ENCODE results near the gene TRIM5.
"Not testable (repeated sequence)": the region's sequence is repeated elsewhere in the genome, so short reads cannot be mapped to it uniquely, and the experiment has no call there.

The TRIM5 gene

GRCh38 chr11:5658318-5658717 is 26.6 kb downstream of the TRIM5 start:
- no peak overlapping the region for H3K4me3 ChIP-seq (ENCODE audit: low read depth, low read length)
- DNase-seq (ENCODE audit: low read depth), result no peak
- in situ Hi-C loops (cut with HindIII; ENCODE audit: low sequenced_read_pairs), result no loop called here
- no peak for TF ChIP-seq CTCF (IDR thresholded peaks at IDR 0.05; ENCODE audit: low read depth, low read length, missing control alignments)

- in situ Hi-C loops (cut with HindIII; ENCODE audit: low sequenced_read_pairs); DNase-seq (ENCODE audit: low read depth); H3K4me3 ChIP-seq (ENCODE audit: low read depth, low read length): not testable (repeated sequence)
These were observed 27.9 kb downstream of the TRIM5 start for GRCh38 chr11:5656956-5657355.

- no peak overlapping the region for H3K4me3 ChIP-seq (ENCODE audit: low read depth, low read length)
- no peak for DNase-seq (ENCODE audit: low read depth)
- no peak for TF ChIP-seq CTCF (IDR thresholded peaks at IDR 0.05; ENCODE audit: low read depth, low read length, missing control alignments)
- in situ Hi-C loops (cut with HindIII; ENCODE audit: low sequenced_read_pairs), result no loop called here
These were observed 29.4 kb downstream of the TRIM5 start for GRCh38 chr11:5655474-5655873.

- no peak for TF ChIP-seq CTCF (IDR thresholded peaks at IDR 0.05; ENCODE audit: low read depth, low read length, missing control alignments)
These were observed 38.7 kb downstream of the TRIM5 start for GRCh38 chr11:5646139-5646538.

GRCh38 chr11:5643585-5643984 is 41.3 kb downstream of the TRIM5 start:
- no peak overlapping the region for H3K4me3 ChIP-seq (ENCODE audit: low read depth, low read length)
- no peak for DNase-seq (ENCODE audit: low read depth)
- in situ Hi-C loops (cut with HindIII; ENCODE audit: low sequenced_read_pairs), result no loop called here
- no peak for TF ChIP-seq CTCF (IDR thresholded peaks at IDR 0.05; ENCODE audit: low read depth, low read length, missing control alignments)

More at GRCh38 chr11:5646139-5646538, 38.7 kb downstream of the TRIM5 start:
- in situ Hi-C loops (cut with HindIII; ENCODE audit: low sequenced_read_pairs), result no loop called here
- H3K4me3 ChIP-seq (ENCODE audit: low read depth, low read length), result no peak overlapping the region
- no peak for DNase-seq (ENCODE audit: low read depth)

- in situ Hi-C loops (cut with HindIII; ENCODE audit: low sequenced_read_pairs), result no loop called here
- H3K4me3 ChIP-seq (ENCODE audit: low read depth, low read length), result no peak overlapping the region
- no peak for TF ChIP-seq CTCF (IDR thresholded peaks at IDR 0.05; ENCODE audit: low read depth, low read length, missing control alignments)
- DNase-seq (ENCODE audit: low read depth), result no peak
These were observed 44.9 kb downstream of the TRIM5 start for GRCh38 chr11:5639953-5640352.

GRCh38 chr11:5631969-5632635 is 52.8 kb downstream of the TRIM5 start:
- no peak for TF ChIP-seq CTCF (IDR thresholded peaks at IDR 0.05; ENCODE audit: low read depth, low read length, missing control alignments)
- H3K4me3 ChIP-seq (ENCODE audit: low read depth, low read length), result no peak overlapping the region
- in situ Hi-C loops (cut with HindIII; ENCODE audit: low sequenced_read_pairs), result no loop called here
- no peak for DNase-seq (ENCODE audit: low read depth)
